Peyer's patch (tissue), 4 donors: ENCODE measurements around the gene GARRE1. TPM values are rescaled to one million over a fixed set of nuclear protein-coding genes. Genes with fewer than 3 reads are reported as not detected.
A peak's percentile ranks its signal among the peaks of the same experiment; 100 is the strongest.

Experiments
- DNase-seq, 3 donors: peaks; one replicate each; pipeline ENCODE4 v3.0.0-alpha.2; 2017 to 2019
- H3K27ac ChIP-seq, 4 donors: fragments of 200-600 bp; sonication (generic); one replicate each; pipeline ENCODE4 v1.5.1; 2016 to 2019
- H3K27me3 ChIP-seq, 2 donors: fragments of 200-600 bp; sonication (generic); one replicate each; pipeline ENCODE4 v1.5.1; 2019
- H3K36me3 ChIP-seq, 3 donors: fragments of 200-600 bp; sonication (generic); one replicate each; pipeline ENCODE4 v1.5.1; 2016 to 2019
- H3K4me1 ChIP-seq, 4 donors: fragments of 200-600 bp; sonication (generic); one replicate each; pipeline ENCODE4 v1.5.1; 2016 to 2019
- H3K4me3 ChIP-seq, 4 donors: fragments of 200-600 bp; sonication (generic); 1 replicate in 3 of 4; 2 replicates in 1 of 4; pipeline ENCODE4 v1.5.1; 2016 to 2019; ENCODE audit warnings: mild to moderate bottlenecking in 1 of 4
- H3K9me3 ChIP-seq, 4 donors: fragments of 200-600 bp; sonication (generic); one replicate each; pipeline ENCODE4 v1.5.1; 2016 to 2019; ENCODE audit warnings: mild to moderate bottlenecking in 1 of 4
- CTCF ChIP-seq, 6 experiments: fragments of 450-650 bp in 4 of 6; fragments of 200-600 bp in 2 of 6; sonication (generic) in 1 of 6; IDR thresholded peaks; one replicate each; pipeline ENCODE4 v1.5.1; 2017 to 2019; ENCODE audit warnings: antibody characterized with exemption in 6 of 6, mild to moderate bottlenecking in 3 of 6, moderate library complexity in 1 of 6
- POLR2A ChIP-seq, 2 donors: fragments of 450-650 bp; IDR thresholded peaks; one replicate each; pipeline ENCODE4 v1.5.1; 2017; ENCODE audit warnings: antibody characterized with exemption in 2 of 2, mild to moderate bottlenecking in 2 of 2, moderate library complexity in 2 of 2
- total RNA-seq, 4 donors: library from RNA; depleted of rRNA; stranded (reverse); fragments of >200 nt; gene quantifications; one replicate each; pipeline ENCODE4 v1.1.0, GENCODE V29; 2016

Gene GARRE1
- total RNA-seq, 4 donors from 2014 or later: 11.9 to 31.2 (median 19.5) TPM

GRCh38 chr19:34291235-34291634 is 36.9 kb downstream of the GARRE1 start:
- Histone ChIP-seq H3K36me3 (peaks cover 0 to 5% (median 0%) of the 10 kb centered on the region in 3 donors), H3K4me1 (peaks cover 0 to 3% (median 0%) of the 10 kb centered on the region in 4 donors), H3K27me3 (no peaks in the 10 kb centered on the region), H3K27ac (no peak overlapping the region), H3K4me3 (no peak overlapping the region), H3K9me3 (no peaks in the 10 kb centered on the region)
- DNase-seq: no peak
- no peak for TF ChIP-seq POLR2A (IDR thresholded peaks at IDR 0.05)
- no peak for TF ChIP-seq CTCF (IDR thresholded peaks at IDR 0.05)

- H3K36me3 ChIP-seq: peaks cover 0 to 4% (median 0%) of the 10 kb centered on the region in 3 donors
- no peak overlapping the region for H3K4me3 ChIP-seq
- DNase-seq: no peak
- H3K27me3 ChIP-seq: no peaks in the 10 kb centered on the region
- TF ChIP-seq CTCF (IDR thresholded peaks at IDR 0.05) (no peak), POLR2A (IDR thresholded peaks at IDR 0.05) (no peak)
- no peaks in the 10 kb centered on the region for H3K9me3 ChIP-seq
- H3K4me1 ChIP-seq: peaks cover 0 to 18% (median 0%) of the 10 kb centered on the region in 4 donors
- no peak overlapping the region for H3K27ac ChIP-seq
Observed at GRCh38 chr19:34295103-34295502, 40.7 kb downstream of the GARRE1 start.

- Histone ChIP-seq H3K4me3 (peak overlapping the region in 1 of 4 donors; percentile 11), H3K4me1 (peaks cover 0 to 26% (median 0%) of the 10 kb centered on the region in 4 donors), H3K9me3 (no peaks in the 10 kb centered on the region), H3K27ac (peak overlapping the region in 3 of 4 donors; percentile 41 to 87 (median 79)), H3K36me3 (peaks cover 0 to 13% (median 0%) of the 10 kb centered on the region in 3 donors), H3K27me3 (no peaks in the 10 kb centered on the region)
- TF ChIP-seq CTCF (IDR thresholded peaks at IDR 0.05) (no peak), POLR2A (IDR thresholded peaks at IDR 0.05) (peak in 1 of 2 donors; percentile 6)
- peak in 2 of 3 donors; percentile 72 to 75 for DNase-seq
Observed at GRCh38 chr19:34298891-34299520, 44.7 kb downstream of the GARRE1 start.

- peak overlapping the region in 3 of 4 donors; percentile 41 to 87 (median 79) for H3K27ac ChIP-seq
- H3K4me3 ChIP-seq: no peak overlapping the region
- H3K4me1 ChIP-seq: peaks cover 0 to 26% (median 0%) of the 10 kb centered on the region in 4 donors
- H3K36me3 ChIP-seq: peaks cover 0 to 13% (median 0%) of the 10 kb centered on the region in 3 donors
- no peak for TF ChIP-seq CTCF (IDR thresholded peaks at IDR 0.05)
- TF ChIP-seq POLR2A (IDR thresholded peaks at IDR 0.05): no peak
- no peaks in the 10 kb centered on the region for H3K9me3 ChIP-seq
- H3K27me3 ChIP-seq: no peaks in the 10 kb centered on the region
- DNase-seq: no peak
Observed at GRCh38 chr19:34299576-34299975, 45.2 kb downstream of the GARRE1 start.

GRCh38 chr19:34300380-34300779 is 46.0 kb downstream of the GARRE1 start:
- no peak overlapping the region for H3K4me3 ChIP-seq
- H3K9me3 ChIP-seq: no peaks in the 10 kb centered on the region
- TF ChIP-seq CTCF (IDR thresholded peaks at IDR 0.05): no peak
- no peak for TF ChIP-seq POLR2A (IDR thresholded peaks at IDR 0.05)
- peak overlapping the region in 1 of 4 donors; percentile 28 for H3K27ac ChIP-seq
- no peak for DNase-seq
- no peaks in the 10 kb centered on the region for H3K27me3 ChIP-seq
- H3K4me1 ChIP-seq: peaks cover 0 to 26% (median 0%) of the 10 kb centered on the region in 4 donors
- peaks cover 0 to 13% (median 0%) of the 10 kb centered on the region in 3 donors for H3K36me3 ChIP-seq
